ENCODE results near the gene KLK5. TPM values are rescaled to one million over a fixed set of nuclear protein-coding genes. Genes with fewer than 3 reads are reported as not detected.
"Not testable (repeated sequence)": the region's sequence is repeated elsewhere in the genome, so short reads cannot be mapped to it uniquely, and the experiment has no call there.

KLK5 gene
- total RNA-seq, 2 experiments from 2014 or later, result not detected

DNA sequence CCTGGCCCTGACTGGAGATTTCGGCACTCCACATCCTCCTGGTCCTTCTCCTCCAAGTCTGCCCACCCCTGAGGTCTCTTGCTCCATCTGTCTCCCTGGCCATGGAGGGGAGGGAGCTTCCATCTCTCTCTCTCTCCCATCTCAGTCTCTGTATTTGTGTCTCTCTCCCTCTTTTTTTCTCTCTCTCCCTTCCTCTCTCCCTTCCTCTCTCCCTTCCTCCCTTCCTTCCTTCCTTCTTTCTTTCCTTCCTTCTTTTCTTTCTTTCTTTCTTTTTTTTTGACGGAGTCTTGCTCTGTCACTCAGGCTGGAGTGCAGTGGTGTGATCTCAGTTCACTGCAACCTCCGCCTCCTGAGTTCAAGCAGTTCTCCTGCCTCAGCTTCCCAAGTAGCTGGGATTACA lies 17.0 kb upstream of the KLK5 start:
- CTCF ChIA-PET, POLR2A ChIA-PET: not testable (repeated sequence)

GRCh38 chr19:50969413-50969760 lies 16.5 kb upstream of the KLK5 start, which contains the start of gene KLK6:
KLK6 (minus strand) TSS chr19:50969591; CDS start chr19:50968104, 1,487 bp downstream.
- POLR2A ChIA-PET, result no interaction called here
- CTCF ChIA-PET, result no interaction called here

- POLR2A ChIA-PET, result no interaction called here
Measured at GRCh38 chr19:50968716-50969412, 16.0 kb upstream of the KLK5 start.

DNA sequence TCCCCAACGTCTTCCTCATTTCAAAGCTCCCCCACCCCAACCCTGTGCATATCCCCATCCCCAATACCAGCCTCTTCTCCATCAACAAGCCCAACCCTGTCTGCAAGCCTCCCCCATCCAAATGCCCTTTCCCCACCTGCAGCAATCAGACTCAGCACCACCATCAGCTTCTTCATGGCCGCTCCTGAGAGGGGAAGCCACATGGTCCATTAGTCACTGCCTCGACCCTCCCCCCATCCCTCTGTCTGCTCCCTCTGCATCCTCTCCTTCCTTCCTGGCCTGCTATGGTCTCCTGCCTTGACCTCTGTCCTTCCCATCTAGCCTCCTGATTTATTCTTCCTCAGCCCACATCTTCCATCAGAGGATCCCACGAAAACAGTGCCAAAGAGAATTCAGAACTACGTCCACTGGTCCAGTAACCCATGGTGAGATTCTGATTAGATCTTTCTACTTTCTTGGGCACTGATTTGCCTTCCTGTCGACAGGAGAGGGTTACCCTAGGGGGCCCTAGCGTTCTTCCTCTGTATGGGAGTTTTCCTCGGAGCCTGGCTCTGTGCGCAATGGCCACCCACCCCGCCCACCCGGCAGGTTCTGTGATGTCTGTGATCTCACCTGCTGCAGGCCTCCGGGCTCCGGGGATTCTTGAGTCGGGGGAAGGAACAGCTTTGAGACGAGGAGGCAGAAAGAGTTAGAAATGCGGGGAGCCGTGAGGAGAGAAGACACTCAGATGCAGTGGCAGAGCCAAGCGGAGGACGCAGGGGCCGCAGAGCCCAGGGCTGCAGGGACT lies 15.3 kb upstream of the KLK5 start:
- CTCF ChIA-PET, result no interaction called here
- POLR2A ChIA-PET, result no interaction called here

More at GRCh38 chr19:50968716-50969412, 16.0 kb upstream of the KLK5 start:
- CTCF ChIA-PET, result no interaction called here

- CTCF ChIA-PET, result no interaction called here
- POLR2A ChIA-PET, result no interaction called here
Measured at GRCh38 chr19:50964266-50964665, 11.4 kb upstream of the KLK5 start.

DNA sequence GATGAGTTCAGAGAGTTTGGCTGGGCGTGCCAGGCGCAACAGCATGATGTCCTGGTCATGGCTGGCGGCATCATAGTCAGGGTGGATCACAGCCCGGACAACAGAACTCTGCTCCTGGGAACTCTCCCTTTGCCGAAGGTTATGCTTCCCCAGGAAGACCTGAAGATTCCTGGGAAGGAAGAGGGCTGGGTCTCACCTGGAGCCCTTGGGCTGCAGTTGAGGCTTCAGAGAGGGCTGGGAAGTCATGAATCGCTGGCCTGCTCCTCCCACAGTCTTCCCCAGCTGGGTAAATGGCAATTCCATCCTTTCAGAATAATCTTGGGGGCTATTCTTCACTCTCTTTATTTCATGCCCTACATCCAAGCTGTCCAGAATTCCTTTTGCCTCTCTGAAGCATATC lies 10.5 kb upstream of the KLK5 start:
- CTCF ChIA-PET, result no interaction called here
- POLR2A ChIA-PET, result no interaction called here

GRCh38 chr19:50962245-50962644 lies 9.4 kb upstream of the KLK5 start:
- ChIA-PET CTCF (no interaction called here), POLR2A (no interaction called here)

- CTCF ChIA-PET, result no interaction called here
- POLR2A ChIA-PET, result no interaction called here
Measured at GRCh38 chr19:50959731-50960500, 7.1 kb upstream of the KLK5 start.

DNA sequence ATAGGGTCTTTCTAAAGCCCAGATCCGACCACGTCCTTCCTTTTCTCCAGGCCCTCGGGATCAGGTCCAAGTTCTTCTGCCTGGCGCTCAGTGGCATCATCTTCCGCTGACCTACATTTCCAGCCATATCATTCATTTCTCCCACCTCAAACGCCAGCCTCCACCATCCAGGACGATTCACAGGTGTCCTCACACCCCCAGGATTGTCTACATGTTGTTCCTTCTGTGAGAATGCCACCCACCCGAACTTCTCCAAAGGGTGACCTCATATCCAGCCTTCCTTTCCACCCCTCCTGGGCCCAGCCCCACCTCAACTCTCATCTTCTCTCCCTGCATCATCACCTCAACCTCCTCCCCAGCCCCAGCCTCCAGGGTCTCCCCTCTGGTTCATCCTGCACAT lies 4.7 kb upstream of the KLK5 start:
- POLR2A ChIA-PET, result no interaction called here
- CTCF ChIA-PET, result no interaction called here

GRCh38 chr19:50949861-50950260 lies 3.0 kb downstream of the KLK5 start:
- CTCF ChIA-PET, result no interaction called here
- POLR2A ChIA-PET, result no interaction called here

GRCh38 chr19:50947123-50947522 lies 5.7 kb downstream of the KLK5 start:
- ChIA-PET CTCF (no interaction called here), POLR2A (no interaction called here)

DNA sequence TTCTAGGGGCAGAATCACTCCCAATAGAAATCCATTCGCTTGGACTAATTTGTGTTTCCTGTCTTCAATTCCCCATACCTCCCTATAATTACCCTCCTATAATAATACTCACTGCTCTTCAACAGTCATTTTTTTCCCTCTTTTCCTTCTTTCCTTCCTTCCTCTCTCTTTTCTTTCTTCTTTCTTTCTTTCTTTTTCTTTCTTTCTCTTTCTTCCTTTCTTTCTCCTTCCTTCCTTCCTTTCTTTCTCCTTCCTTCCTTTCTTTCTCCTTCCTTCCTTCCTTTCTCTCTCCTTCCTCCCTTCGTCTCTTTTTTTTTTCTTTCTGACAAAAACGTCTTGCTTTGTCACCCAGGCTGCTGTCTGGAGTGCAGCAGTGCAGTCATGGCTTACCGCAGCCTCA lies 8.0 kb downstream of the KLK5 start:
- ChIA-PET CTCF (no interaction called here), POLR2A (no interaction called here)

DNA sequence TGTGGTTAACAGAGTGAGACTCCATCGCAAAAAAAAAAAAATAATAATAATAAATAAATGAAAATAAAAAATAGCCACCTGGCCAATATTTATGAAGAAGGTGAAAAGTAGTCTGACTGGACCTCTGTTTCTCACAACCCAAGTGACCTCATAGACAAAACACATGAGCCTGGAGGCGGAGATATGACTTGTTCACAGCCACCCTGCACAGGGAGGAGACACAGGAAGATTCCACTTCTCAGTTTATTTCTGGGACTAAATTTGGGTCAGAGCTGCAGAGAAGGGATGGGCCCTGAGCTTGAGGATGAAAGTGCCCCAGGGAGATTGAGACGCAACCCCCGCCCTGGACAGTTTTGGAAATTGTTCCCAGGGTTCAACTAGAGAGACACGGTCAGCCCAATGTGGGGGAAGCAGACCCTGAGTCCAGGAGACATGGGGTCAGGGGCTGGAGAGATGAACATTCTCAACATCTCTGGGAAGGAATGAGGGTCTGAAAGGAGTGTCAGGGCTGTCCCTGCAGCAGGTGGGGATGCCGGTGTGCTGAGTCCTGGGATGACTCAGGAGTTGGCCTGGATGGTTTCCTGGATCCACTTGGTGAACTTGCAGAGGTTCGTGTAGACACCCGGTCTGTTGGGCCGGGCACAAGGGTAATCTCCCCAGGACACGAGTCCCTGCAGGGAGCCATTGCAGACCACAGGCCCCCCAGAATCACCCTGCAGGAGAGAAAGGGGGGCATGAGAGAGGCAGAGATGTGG lies 9.6 kb downstream of the KLK5 start:
- CTCF ChIA-PET, result no interaction called here
- POLR2A ChIA-PET, result no interaction called here

DNA sequence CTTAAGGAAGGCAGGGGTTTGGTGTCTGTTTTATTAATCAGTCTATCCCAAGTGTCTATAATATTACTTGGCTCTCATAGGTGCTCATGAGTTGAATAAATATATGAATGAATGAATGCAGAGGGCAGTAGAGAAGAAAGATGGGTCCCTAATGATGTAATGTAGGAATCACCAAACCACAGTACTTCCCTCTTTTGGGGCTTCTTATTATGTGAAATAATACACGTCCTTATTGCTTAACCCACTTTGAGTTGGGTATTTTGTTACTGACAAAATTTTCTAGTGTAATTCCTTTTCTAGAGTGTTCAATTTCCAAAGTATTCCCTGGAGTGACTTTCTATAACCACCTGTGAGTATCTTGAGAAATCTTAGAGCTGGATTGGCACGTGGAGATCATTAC lies 13.2 kb downstream of the KLK5 start:
- CTCF ChIA-PET, result interaction anchor here (1.4 kb wide), 1 partner anchor 18 kb away, joined by 5 read pairs; no protein-coding TSS in a partner anchor

GRCh38 chr19:50933640-50934039 lies 19.2 kb downstream of the KLK5 start:
- CTCF ChIA-PET, result no interaction called here
- POLR2A ChIA-PET, result no interaction called here

More for the DNA sequence above, 13.2 kb downstream of the KLK5 start:
- POLR2A ChIA-PET, result no interaction called here

GRCh38 chr19:50932690-50933083 lies 20.2 kb downstream of the KLK5 start:
- ChIA-PET POLR2A (no interaction called here), CTCF (no interaction called here)

DNA sequence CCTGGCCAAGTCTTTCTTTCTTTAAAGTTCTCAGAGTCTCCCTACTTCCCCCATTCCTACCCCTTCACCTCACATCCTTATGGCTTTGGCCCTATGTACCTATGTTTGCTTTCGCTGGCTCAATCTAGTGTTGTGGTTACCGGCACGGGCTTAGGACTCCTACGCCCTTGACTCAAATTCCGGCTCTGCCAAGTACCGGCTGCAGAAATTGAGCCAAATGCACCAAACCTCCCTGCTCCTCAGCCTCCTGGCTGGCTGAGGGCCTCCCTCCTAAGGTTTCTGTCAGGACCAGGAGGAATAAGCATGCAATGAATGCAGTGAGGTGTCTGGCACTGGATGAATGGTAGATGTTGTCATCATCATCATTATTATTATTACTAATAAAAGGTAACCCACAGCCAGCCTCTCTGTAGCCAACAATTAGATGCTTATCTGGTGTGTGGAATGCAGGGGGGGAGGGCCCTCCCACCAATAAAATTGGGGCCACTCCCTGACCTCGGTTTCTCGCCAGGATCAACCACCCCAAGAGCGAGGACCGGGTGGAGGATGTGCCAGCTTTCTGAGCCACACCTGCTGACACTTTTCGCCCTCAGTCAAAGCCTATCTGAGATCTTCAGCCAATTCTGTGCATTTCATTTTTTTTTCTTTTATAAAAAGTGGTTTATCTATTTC lies 20.7 kb downstream of the KLK5 start:
- ChIA-PET CTCF (interaction anchor here (0.7 kb wide), 2 partner anchors 141 to 153 kb away, joined by 3 read pairs; no protein-coding TSS in a partner anchor), POLR2A (no interaction called here)

GRCh38 chr19:50931023-50931422 lies 21.8 kb downstream of the KLK5 start:
- ChIA-PET POLR2A (no interaction called here), CTCF (interaction anchor here (0.7 to 1.0 kb wide), 2 partner anchors 9 to 154 kb away, joined by 3 read pairs; no protein-coding TSS in a partner anchor)

DNA sequence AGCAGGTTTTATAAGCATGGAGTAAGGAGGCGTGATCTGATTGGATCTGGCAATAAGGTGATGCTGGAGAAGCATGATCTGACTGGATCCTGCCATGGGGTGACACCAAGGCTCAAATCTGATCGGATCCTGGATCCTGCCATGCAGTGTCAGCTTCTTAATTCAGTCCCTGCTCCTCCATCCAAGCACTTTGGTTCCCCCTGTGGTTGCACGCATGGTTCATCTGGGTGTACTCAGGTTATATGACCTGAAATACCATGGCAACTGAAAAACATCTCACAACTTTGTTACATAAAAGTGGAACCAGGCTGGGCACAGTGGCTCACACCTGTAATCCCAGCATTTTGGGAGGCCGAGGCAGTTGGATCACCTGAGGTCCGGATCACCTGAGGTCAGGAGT lies 24.0 kb downstream of the KLK5 start:
- CTCF ChIA-PET, result no interaction called here
- POLR2A ChIA-PET, result no interaction called here

DNA sequence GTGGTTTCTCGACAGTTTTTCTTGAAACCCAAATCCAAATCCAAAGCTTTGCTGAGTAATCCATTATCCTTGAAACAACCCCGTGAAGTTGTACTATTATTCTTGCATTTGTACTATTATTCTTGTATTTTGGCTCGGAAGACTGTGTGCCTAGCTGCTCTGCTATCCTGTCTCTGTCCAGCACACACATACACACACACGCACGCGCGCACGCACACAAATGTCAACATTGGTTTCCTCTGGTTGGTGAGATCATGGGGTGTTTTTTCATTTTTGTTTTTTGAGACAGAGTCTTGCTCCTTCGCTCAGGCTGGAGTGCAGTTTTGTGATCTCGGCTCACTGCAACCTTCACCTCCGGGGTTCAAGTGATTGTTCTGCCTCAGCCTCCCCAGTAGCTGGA lies 26.7 kb downstream of the KLK5 start:
- ChIA-PET CTCF (interaction anchor here (1.1 kb wide), 1 partner anchor 90 kb away, joined by 3 read pairs; no protein-coding TSS in a partner anchor), POLR2A (no interaction called here)
